ENCODE data around the gene FBXO44. TPM values are rescaled to one million over a fixed set of nuclear protein-coding genes. Genes with fewer than 3 reads are reported as not detected.

Gene FBXO44
- total RNA-seq, 1 donor from 2014 or later = 19.1 TPM

GRCh38 chr1:11657654-11658053, 3.0 kb downstream of the FBXO44 start:
- Mint-ChIP-seq H3K36me3 (ENCODE audit: insufficient read depth) (peaks cover 10% of the 10 kb centered on the region), H3K4me3 (ENCODE audit: low read depth) (no peak overlapping the region), H3K4me1 (ENCODE audit: low read depth) (peaks cover 4% of the 10 kb centered on the region), H3K27me3 (peaks cover 12% of the 10 kb centered on the region), H3K27ac (no peak overlapping the region), H3K9me3 (ENCODE audit: low read depth) (no peaks in the 10 kb centered on the region)
- TF ChIP-seq CTCF (IDR thresholded peaks at IDR 0.05; ENCODE audit: unreplicated experiment) = no peak
- DNase-seq (ENCODE audit: low spot score, unreplicated experiment) = no peak

GRCh38 chr1:11658542-11658941, 3.9 kb downstream of the FBXO44 start:
- peaks cover 10% of the 10 kb centered on the region for H3K36me3 Mint-ChIP-seq (ENCODE audit: insufficient read depth)
- no peak overlapping the region for H3K4me3 Mint-ChIP-seq (ENCODE audit: low read depth)
- H3K9me3 Mint-ChIP-seq (ENCODE audit: low read depth) = no peaks in the 10 kb centered on the region
- no peak for TF ChIP-seq CTCF (IDR thresholded peaks at IDR 0.05; ENCODE audit: unreplicated experiment)
- H3K4me1 Mint-ChIP-seq (ENCODE audit: low read depth) = peaks cover 2% of the 10 kb centered on the region
- H3K27me3 Mint-ChIP-seq = peaks cover 7% of the 10 kb centered on the region
- DNase-seq (ENCODE audit: low spot score, unreplicated experiment) = no peak
- H3K27ac Mint-ChIP-seq = no peak overlapping the region

- Mint-ChIP-seq H3K27me3 (peaks cover 7% of the 10 kb centered on the region), H3K4me3 (ENCODE audit: low read depth) (no peak overlapping the region), H3K27ac (no peak overlapping the region), H3K9me3 (ENCODE audit: low read depth) (no peaks in the 10 kb centered on the region), H3K4me1 (ENCODE audit: low read depth) (peaks cover 2% of the 10 kb centered on the region), H3K36me3 (ENCODE audit: insufficient read depth) (peaks cover 10% of the 10 kb centered on the region)
- TF ChIP-seq CTCF (IDR thresholded peaks at IDR 0.05; ENCODE audit: unreplicated experiment) = no peak
- no peak for DNase-seq (ENCODE audit: low spot score, unreplicated experiment)
Observed at GRCh38 chr1:11659748-11660147, 5.1 kb downstream of the FBXO44 start.

GRCh38 chr1:11661103-11661502, 6.4 kb downstream of the FBXO44 start:
- no peak overlapping the region for H3K27ac Mint-ChIP-seq
- H3K9me3 Mint-ChIP-seq (ENCODE audit: low read depth) = no peaks in the 10 kb centered on the region
- no peak for DNase-seq (ENCODE audit: low spot score, unreplicated experiment)
- H3K4me1 Mint-ChIP-seq (ENCODE audit: low read depth) = no peaks in the 10 kb centered on the region
- TF ChIP-seq CTCF (IDR thresholded peaks at IDR 0.05; ENCODE audit: unreplicated experiment) = no peak
- H3K27me3 Mint-ChIP-seq = peaks cover 7% of the 10 kb centered on the region
- H3K36me3 Mint-ChIP-seq (ENCODE audit: insufficient read depth) = peaks cover 10% of the 10 kb centered on the region
- no peak overlapping the region for H3K4me3 Mint-ChIP-seq (ENCODE audit: low read depth)

GRCh38 chr1:11664336-11665065, 9.8 kb downstream of the FBXO44 start:
- peaks cover 12% of the 10 kb centered on the region for H3K36me3 Mint-ChIP-seq (ENCODE audit: insufficient read depth)
- TF ChIP-seq CTCF (IDR thresholded peaks at IDR 0.05; ENCODE audit: unreplicated experiment) = no peak

More at GRCh38 chr1:11664336-11665065, 9.8 kb downstream of the FBXO44 start:
- no peak for DNase-seq (ENCODE audit: low spot score, unreplicated experiment)
- no peaks in the 10 kb centered on the region for H3K4me1 Mint-ChIP-seq (ENCODE audit: low read depth)
- H3K27me3 Mint-ChIP-seq = peaks cover 7% of the 10 kb centered on the region
- peak overlapping the region; percentile 66 for H3K4me3 Mint-ChIP-seq (ENCODE audit: low read depth)
- no peaks in the 10 kb centered on the region for H3K9me3 Mint-ChIP-seq (ENCODE audit: low read depth)
- no peak overlapping the region for H3K27ac Mint-ChIP-seq
